ENCODE results near the gene ERICH2.

The ERICH2 gene

GRCh38 chr2:170737821-170738220 is 32.4 kb upstream of the ERICH2 start:
- TF ChIP-seq, protein P1, sequence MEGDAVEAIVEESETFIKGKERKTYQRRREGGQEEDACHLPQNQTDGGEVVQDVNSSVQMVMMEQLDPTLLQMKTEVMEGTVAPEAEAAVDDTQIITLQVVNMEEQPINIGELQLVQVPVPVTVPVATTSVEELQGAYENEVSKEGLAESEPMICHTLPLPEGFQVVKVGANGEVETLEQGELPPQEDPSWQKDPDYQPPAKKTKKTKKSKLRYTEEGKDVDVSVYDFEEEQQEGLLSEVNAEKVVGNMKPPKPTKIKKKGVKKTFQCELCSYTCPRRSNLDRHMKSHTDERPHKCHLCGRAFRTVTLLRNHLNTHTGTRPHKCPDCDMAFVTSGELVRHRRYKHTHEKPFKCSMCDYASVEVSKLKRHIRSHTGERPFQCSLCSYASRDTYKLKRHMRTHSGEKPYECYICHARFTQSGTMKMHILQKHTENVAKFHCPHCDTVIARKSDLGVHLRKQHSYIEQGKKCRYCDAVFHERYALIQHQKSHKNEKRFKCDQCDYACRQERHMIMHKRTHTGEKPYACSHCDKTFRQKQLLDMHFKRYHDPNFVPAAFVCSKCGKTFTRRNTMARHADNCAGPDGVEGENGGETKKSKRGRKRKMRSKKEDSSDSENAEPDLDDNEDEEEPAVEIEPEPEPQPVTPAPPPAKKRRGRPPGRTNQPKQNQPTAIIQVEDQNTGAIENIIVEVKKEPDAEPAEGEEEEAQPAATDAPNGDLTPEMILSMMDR (IDR thresholded peaks at IDR 0.05): no peak

DNA sequence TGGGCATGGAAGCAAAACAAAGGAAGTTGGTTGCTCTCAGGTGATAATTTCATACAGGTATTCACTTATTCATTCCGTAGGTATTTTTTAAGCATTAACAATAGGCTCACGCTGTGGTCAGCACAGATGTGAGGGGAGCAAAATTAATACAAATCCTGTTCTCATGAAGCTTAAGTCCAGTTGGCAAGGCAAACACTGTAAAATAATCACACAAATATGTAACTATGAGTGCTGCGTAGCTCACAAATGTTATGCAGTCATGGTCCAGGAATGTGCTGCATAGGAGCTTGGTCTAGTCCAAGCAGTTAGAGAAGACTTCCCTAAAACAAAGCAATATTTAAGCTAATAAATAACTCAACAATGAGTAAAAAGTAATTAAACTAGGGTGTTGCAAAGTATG is 31.1 kb upstream of the ERICH2 start:
- TF ChIP-seq, protein P1 (IDR thresholded peaks at IDR 0.05): no peak

GRCh38 chr2:170739507-170740046 is 30.6 kb upstream of the ERICH2 start:
- TF ChIP-seq, protein P1 (IDR thresholded peaks at IDR 0.05): no peak

DNA sequence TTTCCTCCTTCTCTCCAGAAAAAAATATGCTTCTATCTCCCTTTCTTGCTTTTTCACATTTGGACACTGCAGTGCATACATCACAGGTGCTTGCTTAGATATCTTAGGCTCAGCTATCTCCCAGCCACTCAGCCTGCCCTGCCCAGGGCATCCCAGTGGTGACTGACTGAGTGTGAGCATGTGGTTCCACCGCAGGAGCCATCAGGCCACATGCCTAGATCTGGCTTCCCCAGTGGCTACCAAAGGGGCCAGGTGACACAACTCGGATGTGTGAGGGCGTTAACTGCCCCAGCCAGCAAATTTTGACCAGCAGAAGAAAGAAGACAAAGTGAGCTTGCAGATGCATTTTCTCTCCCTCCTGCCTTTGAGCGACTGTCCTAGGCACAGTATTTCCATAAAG is 29.5 kb upstream of the ERICH2 start:
- TF ChIP-seq, protein P1 (IDR thresholded peaks at IDR 0.05): no peak

- TF ChIP-seq, protein P1 (IDR thresholded peaks at IDR 0.05): no peak
These were observed 28.2 kb upstream of the ERICH2 start for GRCh38 chr2:170742000-170742399.

DNA sequence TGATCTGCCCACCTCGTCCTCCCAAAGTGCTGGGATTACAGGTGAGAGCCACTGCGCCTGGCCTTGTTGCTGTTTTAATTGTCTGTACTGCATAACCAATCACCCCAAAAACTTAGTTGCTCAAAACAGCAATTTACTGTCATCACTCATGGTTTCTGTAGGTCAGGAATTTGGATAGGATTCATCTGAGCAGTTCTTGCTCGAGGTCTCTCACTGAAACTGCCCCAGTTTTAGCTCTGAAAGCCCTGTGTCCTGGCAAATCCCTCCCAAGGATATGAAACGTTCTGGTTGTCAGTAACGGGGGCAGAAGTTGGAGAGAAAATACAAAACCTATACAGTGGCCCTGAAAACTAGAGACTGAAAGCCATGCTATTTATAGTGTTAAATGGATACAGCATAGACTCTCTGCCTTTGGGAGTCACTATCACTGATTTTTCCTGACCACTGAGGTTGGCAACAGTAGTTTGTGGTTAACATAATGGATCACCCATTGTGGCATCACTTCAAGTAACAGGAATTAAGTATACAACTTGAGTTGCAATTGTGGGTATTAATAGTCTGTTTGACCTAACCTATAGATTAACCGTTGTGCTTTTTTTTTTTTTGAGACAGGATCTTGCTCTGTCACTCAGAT is 27.2 kb upstream of the ERICH2 start:
- TF ChIP-seq, protein P1 (IDR thresholded peaks at IDR 0.05): no peak

- TF ChIP-seq, protein P1 (IDR thresholded peaks at IDR 0.05): no peak
These were observed 26.5 kb upstream of the ERICH2 start for GRCh38 chr2:170743530-170744239.

Data from LNCAP (cell line).